Cardiac fibroblast (primary cell): ENCODE data around the gene ARHGAP29.

Source experiments
- DNase-seq, 2 donors: peaks; one replicate each; pipeline versions ENCODE4 v3.0.0 to v3.0.0-alpha.2; 2010; ENCODE audit warnings: low read depth in 2 of 2
- H3K4me3 ChIP-seq, 2 donors: replicated peaks in 1 of 2; 1 replicate in 1 of 2; 2 replicates in 1 of 2; pipeline ENCODE4 v1.5.1; 2011; ENCODE audit warnings: low read depth in 2 of 2, low read length in 2 of 2, mild to moderate bottlenecking in 2 of 2, moderate library complexity in 1 of 2
- CTCF ChIP-seq: IDR thresholded peaks from one replicate; pipeline ENCODE4 v1.5.1; 2011; ENCODE audit warnings: low read depth, mild to moderate bottlenecking, low read length, inconsistent platforms

ARHGAP29 gene

DNA sequence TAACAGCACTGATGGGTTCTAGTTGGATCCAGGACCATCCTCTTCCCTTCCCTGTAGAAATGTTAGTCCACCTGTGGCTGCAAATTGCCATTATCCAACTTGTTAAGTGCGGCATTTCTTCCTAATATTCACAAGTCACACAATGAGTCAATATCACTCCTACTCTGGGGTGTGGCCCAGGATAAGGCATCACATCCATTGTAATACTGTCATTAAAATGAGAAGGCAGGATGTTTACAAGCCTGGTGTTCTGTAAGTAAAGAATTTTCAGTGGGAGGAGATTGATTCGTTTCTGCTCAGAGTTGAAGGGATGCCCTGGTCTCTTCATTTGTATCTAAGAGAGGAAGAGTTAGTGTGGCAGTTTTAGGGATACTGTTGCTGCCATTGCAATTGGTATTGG, 18.1 kb upstream of the ARHGAP29 start:
- H3K4me3 ChIP-seq, result no peak overlapping the region
- peak; percentile 39 to 72 for DNase-seq
- TF ChIP-seq CTCF, result no peak

- H3K4me3 ChIP-seq, result no peak overlapping the region
- no peak for TF ChIP-seq CTCF
- peak in 1 of 2 donors; percentile 71 for DNase-seq
These were observed 16.9 kb upstream of the ARHGAP29 start for GRCh38 chr1:94254073-94254810.

- H3K4me3 ChIP-seq, result no peak overlapping the region
These were observed 16.2 kb upstream of the ARHGAP29 start for GRCh38 chr1:94253456-94254017.

DNA sequence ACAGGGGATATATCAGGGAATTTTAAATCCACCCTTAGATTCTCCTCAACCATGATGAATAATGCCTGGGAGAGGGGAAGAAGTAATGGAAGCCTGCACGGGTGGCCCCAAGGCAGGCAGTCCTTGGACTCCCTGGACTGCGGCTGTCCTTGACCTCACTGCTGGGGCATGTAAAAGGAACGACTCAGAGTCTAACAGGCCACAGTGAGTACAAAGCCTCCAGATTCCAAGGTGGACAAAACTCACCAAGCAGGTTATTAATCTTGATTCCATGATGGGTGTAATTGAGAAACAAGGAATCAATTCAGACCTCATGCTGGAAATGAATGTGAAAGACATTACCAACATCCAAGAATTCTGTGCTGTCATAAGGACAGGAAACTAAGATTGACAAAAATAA, 13.0 kb upstream of the ARHGAP29 start:
- DNase-seq, result no peak
- no peak for TF ChIP-seq CTCF
- H3K4me3 ChIP-seq, result no peak overlapping the region

More at GRCh38 chr1:94253456-94254017, 16.2 kb upstream of the ARHGAP29 start:
- no peak for TF ChIP-seq CTCF
- DNase-seq, result no peak

- no peak for TF ChIP-seq CTCF
- peak in 1 of 2 donors; percentile 57 for DNase-seq
- H3K4me3 ChIP-seq, result no peak overlapping the region
These were observed 11.7 kb upstream of the ARHGAP29 start for GRCh38 chr1:94248956-94249688.

DNA sequence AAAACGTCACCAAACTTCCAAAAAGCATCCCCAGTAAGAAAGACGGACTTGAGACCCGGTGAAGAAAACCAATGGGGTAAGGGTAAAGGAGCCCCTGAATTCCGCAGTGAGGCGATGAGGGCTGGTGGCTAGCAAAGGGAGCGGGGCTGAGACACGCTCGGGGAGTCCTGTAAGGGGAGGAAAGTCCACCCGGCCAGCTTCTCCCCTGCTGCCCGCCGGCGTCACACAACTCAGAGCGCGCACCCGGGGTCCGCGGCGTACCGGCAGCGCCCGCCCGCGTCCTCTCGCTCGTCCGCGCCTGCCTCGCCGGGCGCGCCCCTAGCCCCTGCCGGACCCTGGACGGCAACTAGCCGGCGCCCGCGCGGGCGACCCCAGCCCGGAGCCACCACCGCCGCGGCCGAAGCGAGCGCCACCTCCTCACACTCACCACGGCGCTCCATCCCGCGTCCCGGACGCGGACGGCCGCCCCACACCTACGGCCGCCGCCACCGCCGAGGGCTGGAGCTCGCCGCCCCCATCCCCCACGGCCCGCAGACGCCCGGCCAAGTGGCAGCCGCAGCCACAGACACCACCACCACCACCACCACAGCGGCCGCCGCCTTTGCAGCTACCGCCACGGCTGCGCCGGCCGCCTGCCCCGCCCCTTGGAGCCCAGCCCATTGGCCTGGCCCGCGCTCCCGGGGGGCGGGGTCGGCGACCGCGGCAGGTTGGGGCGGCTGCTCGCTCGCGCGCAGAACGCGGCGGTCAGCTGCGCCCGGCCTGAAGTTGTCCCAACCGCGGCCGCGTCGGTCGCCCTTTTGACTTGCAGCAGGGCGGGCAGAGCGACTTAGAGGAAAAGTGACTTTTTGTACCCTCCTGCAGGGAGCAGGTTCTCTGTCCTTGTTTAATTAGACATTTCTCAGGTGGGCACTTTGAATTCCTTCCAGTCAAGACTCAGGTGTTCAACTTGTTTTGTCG, 10.0 kb upstream of the ARHGAP29 start:
- DNase-seq, result peak; percentile 77 to 80
- H3K4me3 ChIP-seq, result peak overlapping the region; percentile 76 to 83
- TF ChIP-seq CTCF, result no peak
